NCI-H345 (cell line): ENCODE results near the gene ITPR1.

Experiments
- DNase-seq: peaks from one replicate; lab custom pipeline; 2025; lab: John Stamatoyannopoulos, UW

ITPR1 gene

DNA sequence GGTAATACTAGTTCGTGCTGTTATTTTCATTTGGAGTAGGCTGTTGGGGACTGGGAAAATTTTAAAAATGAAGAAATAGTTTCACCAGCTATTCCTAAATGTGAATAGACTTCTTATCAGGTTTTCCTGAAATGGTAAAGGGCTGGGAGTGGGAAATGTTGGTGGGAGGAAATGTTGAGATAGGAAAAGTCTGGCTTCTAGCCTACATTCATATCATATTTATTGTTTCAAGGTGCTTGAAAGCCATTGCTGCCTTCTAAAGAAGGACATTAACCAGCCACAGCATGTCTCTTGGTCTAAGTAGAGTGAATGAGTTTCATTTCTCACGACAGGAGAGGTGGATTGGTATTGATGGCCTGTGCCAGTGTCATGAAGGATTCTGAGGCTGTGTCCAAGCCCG, 288.9 kb downstream of the ITPR1 start:
- DNase-seq = no peak

DNA sequence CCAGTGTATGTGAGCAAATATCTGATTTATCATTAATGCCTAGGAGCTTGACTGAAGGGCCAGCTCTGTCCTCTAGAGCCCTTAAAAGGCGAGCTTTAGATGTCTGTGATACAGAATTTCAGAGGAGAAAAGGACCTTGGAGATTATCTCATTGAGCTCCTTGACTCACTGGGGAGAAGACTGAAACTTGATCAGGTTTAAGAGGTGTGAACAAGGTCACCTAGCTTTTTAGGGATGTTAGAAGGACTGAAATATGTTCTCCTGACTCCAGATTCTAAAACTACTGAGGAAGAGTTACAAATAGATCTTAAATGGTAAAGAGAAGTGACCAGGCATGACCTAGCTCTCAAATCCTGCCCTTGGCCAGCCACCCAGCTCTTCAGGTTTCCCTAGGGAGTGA, 292.4 kb downstream of the ITPR1 start:
- no peak for DNase-seq

DNA sequence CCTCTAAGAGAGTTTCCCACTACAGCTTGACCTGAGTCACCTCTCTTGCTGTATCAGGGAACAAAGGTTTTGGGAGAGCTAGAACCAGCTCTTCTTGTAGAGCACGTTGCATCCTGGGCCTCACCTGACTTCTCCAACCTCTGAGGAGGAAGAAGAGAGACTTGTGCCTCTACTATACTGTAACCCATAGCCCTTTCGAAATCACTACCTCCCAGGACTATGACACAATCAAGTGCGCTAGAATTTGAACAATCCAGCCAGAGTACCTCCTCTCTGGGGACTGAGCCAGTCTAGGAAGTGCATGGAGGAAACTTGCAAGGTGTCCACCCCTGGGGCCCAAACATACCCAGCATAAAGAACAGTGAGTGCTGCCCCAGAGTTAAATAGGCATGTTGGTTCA, 293.3 kb downstream of the ITPR1 start:
- DNase-seq = no peak

DNA sequence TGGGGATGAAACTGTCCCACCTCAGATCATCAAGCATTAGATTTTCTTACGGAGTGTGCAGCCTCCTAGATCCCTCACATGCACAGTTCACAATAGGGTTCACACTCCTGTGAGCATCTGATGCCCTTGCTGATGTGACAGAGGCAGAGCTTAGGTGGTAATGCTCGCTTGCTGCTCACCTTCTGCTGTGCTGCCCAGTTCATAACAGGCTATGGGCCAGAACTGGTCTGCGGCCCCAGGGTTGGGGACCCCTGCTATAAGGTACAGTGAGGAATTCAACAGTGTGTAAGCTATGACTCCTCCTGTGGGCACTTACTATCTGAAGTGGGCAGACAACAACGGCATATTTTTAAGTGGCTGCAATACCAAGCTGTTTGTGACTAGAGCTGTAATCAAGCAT, 298.2 kb downstream of the ITPR1 start:
- no peak for DNase-seq

DNA sequence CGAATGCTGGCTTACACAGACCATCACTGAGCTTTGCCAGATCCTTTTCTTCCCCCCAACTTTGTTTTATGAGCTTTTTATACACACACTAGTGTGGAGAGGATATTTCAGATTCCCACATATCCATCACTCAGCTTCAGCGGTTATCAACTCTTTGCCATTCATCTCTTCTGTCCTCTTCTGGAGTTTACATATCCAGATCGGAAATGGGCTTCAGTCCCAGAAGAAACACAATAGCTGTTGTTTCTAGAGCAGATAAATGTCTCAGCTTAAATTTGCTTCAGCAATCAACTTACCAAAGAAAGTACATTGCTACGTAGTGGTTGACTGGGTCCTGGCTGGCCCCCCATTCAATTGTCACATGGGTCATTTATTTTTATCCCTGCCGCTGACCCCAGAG, 300.2 kb downstream of the ITPR1 start:
- no peak for DNase-seq

DNA sequence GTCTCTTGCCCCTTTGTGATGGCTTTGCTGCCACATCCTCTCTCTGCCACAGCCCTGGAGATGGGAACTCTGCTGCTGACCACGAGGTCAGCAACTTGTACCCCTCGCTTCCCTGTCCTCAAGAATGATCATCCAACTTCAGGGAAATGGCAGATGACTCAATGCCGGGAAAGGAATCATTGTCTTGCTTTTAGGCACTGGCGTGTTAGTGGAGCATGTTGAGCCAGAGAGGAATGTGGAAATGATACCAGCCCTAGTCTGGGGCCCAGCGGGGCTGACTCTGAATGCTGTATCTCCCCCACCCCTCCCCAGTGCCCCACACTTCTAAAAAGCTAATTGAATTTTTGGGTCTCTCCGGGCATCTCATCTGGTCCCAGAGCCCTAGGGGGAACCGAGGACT, 301.2 kb downstream of the ITPR1 start:
- DNase-seq = no peak

DNA sequence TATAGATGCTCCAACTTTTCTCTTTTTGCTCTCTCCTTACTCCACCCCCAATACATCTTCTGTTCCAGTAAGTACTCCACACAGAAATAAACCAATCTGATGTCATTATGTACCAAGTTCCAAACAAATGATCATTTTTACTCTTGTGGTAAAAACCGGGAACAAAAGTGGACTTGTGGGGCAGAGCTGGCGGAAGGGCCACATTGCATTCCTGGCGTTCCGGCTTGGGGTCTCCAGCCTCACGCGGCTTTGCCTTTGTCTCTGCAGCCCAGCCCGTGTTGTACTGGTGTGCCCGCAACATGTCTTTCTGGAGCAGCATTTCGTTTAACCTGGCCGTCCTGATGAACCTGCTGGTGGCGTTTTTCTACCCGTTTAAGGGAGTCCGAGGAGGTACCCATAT, 301.6 kb downstream of the ITPR1 start:
- no peak for DNase-seq

DNA sequence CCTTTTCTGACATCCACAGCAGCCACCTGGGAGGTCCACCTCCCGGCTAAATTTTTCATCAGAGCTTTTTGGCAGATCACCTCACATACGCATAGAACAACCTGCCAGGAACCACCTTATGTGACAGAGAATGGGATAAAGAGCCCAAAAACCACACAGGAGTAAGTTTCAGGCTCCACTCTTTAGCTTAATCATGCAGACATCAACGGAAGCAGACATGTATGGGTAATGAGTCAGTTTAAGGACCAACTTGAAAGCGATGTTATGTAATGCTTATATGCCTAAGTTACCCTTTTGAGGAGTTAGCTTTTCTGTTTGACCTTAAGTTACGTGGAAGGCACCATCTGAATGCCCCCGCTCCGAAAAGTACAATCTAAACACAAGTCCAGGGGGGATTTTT, 302.8 kb downstream of the ITPR1 start:
- DNase-seq = no peak

DNA sequence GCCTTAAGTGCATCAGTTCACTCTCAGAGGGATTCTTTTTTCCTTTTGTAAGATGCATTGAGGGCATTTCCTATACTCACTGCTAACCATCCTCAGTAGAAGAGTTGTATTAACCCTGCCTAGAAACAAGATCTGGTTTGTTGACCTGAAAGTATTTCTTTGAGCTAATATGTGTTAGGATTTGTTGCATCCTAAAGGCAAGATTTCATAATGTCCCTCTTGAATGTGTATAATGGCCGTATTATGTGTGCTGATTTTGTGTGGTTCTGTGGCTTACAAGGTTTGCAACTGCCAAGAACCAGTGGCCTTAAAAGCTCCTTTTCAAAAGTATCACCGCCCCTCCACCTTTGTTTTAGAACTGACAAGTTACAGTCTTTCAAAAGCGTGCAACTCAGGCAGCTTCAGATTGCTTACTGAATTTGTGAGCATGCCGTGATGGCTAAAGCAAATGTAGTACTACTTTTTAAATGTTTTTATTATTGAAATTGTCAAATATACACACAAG, 304.1 kb downstream of the ITPR1 start:
- DNase-seq = no peak

DNA sequence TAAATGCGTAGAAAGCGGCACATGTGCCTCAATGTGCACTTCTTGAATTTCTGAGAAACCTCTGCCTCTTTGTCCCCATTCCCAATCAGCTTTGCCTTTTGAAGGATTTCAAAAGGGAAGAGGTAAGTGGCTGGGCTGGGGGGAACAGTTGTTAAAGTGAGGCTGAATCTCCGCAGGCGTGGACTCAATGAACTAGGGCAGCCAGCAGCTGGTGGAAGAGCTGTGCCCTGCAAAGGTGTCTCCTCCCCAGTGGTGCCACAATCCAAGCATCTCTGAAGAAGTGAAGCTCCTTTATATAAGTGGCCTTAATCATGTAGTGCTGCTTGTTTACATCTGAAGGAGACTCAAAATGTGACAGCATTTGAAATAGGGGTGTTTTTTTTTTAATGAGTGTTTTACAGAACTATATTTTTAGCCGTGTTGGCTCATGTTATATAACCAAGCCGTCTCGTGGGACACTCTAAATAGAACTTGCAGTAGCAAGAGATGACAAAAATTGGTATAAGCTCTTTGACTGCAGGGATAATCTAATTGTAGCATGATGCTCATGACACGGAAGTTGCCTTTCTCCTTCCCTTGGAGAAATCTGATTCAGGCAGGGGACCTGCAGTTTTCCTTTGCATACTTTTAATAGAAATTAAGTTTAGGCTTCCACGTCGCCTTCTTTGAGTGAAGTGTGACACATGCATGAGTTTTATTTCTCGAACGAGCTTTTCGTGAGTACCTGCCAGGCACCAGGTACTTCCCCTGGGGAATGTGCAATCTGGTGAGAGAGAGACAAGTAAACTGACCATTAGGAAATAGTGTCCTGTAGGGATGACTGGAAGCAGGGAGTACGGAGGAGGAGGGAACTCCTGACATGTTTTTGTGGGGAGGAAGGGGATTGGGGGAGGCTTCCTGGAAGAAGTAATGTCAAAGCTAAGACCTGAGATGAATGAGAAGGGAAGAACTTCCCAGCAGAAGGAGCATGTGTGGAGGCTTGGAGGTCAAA, 306.4 kb downstream of the ITPR1 start:
- no peak for DNase-seq

DNA sequence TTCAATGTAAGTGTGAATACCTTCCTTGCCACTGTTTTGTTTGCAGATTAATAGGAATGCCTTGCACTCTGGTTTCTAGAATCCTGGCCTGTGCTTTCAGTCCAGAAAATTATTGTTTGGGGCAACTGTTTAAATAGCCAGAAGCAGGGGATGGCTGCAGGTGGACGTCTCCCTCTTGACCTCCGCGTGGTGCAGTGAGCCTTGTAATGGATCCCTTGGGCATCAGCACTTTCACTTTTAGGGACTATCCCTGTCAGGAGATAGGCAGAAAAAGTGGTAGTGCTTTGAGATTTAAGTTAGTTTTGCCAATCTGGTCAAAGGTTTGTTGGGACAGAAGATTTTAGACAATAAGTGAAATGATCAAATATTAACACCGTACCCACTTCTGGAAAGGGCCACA, 307.4 kb downstream of the ITPR1 start:
- DNase-seq = no peak

DNA sequence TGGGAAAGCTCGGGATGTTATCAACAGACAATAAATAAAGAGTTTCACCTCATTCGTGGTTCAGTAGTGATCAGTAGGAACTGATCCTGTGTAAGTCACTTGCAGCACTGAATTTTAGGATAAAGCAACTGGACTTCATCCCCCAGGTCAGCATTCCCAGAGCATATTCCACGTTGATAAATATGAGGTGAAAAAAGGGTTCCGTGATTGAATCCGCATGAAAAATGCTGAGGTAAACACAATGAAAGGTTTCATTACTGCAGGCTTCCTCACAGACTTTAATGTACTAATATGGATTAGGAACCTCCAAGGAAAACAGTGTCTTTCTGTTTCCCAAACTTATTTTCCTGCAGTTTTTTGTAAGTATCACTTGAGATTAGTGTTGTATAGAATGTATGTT, 308.7 kb downstream of the ITPR1 start:
- no peak for DNase-seq

DNA sequence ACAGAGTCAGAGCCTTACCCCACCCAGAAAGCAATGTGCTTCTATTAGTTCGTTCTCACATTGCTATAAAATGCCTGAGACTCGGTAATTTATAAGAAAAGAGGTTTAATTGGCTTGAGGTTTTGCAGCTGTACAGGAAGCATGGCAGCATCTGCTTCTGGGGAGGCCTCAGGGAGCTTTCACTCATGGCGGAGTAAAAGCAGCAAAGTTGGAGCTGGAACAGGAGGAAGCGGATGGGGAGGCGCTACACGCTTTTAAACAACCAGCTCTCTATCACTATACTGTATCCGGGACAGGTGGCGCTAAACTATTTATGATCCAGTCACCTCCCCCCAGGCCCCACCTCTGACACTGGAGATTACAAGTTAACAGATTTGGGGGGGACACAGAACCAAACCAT, 309.8 kb downstream of the ITPR1 start:
- DNase-seq = no peak

DNA sequence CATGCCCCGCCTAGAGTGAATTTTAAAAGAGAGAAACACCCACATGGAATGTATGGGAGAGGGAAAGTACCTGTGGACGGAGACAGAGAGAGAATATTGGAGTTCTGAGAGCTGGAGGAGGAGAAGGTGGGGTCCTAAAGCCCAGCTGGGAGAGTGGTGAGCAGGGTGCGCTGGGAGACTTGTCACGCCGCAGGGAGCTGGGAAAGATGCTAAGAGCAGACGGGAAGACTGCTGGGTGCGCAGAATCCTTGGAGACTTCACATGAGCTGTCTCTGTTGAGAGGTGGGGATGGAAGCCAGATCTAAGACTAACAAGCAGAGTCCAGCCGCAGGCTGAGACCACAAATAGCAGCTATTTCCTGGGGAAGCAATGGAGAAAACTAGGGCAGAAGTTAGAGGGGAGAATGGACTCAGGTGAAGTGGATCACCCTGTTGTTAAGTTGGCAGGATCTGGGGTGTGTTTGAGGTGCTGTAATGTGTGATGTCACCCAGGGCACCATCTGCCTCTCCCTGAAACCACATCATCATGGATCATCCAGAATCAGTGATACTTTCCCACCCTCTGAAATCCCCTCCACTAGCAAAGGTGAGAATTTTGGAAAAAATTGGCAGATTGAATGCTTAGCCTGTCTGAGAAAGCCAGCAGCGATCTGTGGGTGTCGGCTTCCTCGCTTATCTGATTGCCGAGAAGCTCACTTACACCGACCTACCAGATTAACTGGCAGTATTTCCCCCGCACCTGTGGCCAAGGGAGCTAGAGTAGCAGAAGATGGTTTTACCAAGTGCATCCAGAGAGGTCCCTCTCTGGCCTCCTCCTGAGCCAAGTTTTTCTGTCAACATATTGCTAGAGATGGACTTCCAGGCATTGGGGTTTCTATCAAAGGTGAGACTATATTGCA, 311.3 kb downstream of the ITPR1 start:
- DNase-seq = no peak

DNA sequence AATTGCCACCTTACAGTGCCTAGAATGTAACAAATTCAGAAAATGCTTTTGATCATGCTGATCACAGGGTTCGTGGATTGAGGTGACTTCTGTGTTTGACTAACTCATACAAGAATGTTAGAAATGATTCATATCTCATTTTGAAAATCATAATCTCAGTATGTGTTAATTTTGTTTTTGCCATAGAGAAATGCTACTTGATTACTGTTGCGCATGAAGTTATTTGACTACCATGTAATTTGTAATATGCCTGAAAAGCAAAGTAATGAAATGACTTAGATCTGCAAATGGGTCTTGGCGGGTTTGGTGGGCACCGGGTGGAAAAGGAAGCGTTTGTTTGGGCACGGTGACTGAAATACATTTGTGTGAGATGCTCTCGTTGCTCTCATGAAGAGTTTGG, 312.5 kb downstream of the ITPR1 start:
- no peak for DNase-seq

DNA sequence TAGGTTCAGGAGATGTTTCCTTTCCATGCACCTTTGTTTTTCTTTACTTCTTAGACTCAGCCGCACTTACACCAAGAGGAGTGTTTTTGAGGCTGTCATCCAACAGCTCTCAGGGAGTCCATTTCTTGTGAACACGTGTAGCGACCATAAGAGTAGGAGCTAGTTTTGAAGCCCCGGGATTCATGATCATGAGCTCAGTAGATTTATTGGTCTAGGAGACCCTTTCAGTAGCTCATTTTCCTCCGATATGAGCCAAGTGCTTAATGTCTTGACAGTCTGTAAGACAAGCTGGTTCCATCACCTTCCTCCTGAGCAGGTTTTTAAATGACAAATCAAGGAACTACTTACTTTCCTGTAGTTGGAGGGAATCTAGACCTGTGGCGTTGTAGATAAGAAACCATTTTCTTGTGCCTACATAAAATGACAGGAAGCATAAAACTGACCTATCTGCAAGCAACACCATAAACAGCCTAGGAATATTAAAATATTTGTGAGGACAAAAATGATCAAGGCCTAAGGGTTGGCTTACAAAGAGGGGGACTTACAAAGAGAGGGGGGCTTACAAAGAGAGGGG, 313.5 kb downstream of the ITPR1 start:
- DNase-seq = no peak

DNA sequence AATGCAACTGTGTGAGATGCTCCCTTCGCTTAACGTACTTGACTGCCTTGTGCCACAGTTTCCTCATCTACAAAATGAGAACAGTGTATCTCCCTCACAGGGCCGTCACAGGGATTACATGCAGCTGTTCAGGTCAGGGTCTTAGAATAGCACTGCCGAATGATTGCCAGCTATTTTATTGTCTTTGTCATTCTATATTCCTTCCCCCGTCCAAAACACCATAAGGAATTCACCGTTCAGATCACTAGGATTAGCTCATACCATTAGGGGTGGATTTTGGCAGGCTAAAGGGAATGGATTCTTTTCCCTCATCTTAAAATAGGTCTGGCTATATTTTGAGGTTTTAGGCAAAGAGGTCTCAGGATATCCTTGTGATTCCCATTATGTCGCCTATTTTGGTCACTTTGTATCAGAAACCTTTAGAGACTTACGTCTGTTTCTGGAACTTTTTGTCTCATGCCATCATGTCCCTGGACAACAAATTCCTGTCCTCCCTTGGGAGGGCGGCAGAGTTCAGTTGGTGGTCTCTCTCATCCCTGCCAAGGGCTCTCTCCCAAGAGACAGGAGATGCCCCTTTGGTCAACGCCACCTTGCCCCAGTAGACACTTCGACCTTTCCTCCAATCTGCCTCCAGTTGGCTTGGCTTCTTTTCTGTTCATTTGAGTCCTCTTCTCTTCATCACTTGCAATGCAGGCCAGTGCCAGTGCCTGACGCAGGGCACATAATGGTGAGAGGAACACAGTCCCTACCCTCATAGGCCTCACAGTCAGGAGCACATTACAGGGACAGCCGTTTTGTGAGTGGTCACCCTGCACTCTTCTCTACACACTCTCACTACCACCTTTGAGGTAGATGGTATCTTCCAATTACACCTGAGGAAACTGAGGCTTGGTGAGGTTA, 314.5 kb downstream of the ITPR1 start:
- no peak for DNase-seq

DNA sequence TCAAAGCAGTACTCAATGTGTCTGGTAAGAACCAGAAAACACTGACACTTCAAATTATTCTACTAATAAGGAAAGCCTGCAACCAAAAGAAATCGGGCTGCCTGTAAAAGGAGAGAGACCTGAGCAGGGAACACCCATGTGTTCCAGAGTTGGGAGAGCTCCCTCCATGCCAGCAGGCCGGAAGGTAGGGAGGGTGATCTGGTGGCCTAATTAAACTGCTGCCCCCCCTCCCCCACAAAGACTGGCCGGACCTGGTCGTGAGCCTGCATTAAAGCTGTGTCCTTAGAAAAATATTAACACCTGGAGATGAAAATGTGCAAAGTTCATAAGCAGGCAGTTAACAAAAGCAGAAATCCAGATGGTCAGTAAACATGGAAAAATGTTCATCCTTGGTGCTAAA, 315.5 kb downstream of the ITPR1 start:
- DNase-seq = no peak

DNA sequence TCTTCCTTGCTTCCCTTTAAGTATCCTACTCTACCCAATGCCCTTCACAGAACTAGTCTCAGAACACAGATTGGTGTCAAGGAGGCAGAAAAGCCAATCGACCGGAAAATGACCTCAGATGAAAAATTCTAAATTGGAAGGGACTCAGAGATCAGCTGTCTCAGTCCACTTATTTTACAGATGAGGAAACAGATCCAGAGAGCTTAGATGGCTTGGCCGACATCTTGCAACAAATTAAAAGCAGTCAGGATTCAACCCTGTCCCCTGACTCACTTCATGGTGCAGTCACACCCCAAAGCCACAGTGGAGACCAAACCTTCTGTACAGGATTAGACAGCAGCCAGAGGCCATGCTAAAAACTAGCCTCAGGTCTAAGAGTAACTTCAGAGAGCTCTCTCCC, 316.8 kb downstream of the ITPR1 start:
- DNase-seq = no peak

DNA sequence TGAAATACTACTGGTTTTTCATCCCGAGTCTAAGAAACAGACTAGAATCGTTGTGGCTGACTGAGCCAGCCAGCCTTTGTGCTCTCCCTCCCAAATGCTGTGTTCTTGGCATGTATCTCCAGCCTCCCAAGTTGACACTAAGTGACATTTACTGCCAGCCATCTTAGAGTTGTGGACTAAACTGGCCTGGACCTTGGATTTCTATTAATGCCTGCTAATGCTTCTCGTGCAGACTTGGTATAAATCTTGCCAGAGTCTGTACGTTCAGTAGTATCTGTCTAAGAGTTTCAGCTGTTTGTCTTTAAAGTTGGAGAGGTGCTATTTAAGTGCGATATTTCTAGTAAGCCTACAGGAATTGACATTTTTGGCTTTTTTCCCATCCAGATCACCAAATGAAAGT, 319.4 kb downstream of the ITPR1 start:
- no peak for DNase-seq

DNA sequence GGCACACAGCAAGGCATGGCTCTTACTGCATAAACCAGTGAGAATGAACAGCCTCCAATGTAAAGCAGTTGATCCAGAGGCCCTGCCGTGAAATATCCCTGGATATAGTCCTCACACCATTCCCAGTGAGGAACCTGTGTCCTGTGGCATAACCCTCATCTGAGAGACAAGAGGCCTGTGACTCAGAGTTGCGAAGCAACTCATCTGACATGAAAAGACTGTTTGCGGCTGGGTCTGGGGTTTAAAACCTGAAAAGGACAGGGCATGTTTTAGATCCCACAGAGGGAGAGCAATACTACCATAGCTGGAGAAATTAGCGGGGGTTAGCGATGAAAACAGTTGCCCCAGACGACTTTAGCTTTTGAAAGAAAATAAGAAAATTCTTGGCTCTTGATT, 320.8 kb downstream of the ITPR1 start:
- DNase-seq = no peak
